ENCODE measurements around the gene PAX5. TPM values are rescaled to one million over a fixed set of nuclear protein-coding genes. Genes with fewer than 3 reads are reported as not detected.

PAX5 gene
- total RNA-seq, 3 donors from 2014 or later (not counting 1 experiment from before 2014, with no cell fraction given): 1.3 to 2.1 (median 2.0) TPM

DNA sequence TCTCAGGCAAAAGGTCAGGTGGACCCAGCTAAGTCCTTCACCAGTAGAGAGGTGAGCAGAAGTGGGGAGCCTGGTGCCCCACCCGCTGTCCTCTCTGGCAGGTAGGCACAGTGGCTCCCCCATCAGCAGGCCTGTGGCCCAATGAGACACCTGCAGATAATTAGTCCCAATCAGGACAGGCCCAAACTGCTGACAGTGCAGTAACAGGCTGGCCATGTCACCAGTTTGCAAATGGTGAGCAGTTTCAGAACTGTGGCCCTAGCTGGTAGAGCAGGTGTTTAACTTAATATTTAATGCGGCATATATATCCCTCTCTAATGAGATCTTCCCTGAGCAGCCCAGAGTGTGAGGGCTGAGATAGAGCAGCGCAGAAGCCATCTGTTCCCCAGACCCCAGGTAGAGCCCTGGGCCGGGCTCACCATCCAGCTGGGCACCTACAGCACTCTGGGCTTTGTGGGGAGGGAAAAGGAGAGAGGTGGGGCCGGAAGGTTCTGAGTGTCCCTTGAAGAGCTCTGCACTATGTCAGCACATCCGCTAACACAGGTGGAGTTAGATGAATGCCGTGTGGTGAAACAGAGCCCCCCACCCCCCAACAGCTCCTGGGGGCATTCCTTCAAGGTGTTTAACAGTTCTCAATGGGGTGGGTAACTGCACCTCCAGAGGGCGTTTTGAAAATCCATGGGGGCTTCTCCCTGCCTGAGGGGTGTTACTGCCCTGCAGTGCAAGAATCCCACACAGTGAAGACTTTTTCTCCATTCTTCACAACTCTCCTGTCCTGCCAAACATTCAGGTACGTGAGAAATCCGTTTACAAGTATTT lies 120.5 kb downstream of the PAX5 start:
- no peaks in the 10 kb centered on the region for H3K36me3 Mint-ChIP-seq
- H3K4me3 ChIP-seq (ENCODE audit: low read length): no peak overlapping the region
- no peaks in the 10 kb centered on the region for H3K36me3 ChIP-seq (ENCODE audit: control insufficient read depth, insufficient read depth, low read length)
- no peaks in the 10 kb centered on the region for H3K27me3 ChIP-seq (ENCODE audit: control insufficient read depth, insufficient read depth, low read length)
- peaks cover 13 to 20% of the 10 kb centered on the region in 2 donors for H3K27me3 Mint-ChIP-seq (ENCODE audit: low read depth in 2 of 2)
- no peaks in the 10 kb centered on the region for H3K9me3 Mint-ChIP-seq
- H3K4me1 Mint-ChIP-seq: no peaks in the 10 kb centered on the region
- H3K27ac Mint-ChIP-seq: no peak overlapping the region
- H3K27ac ChIP-seq (ENCODE audit: low read length): no peak overlapping the region
- no peaks in the 10 kb centered on the region for H3K9me3 ChIP-seq (ENCODE audit: control insufficient read depth, insufficient read depth, low read length)
- ATAC-seq (no peak), DNase-seq (no peak)
- TF ChIP-seq CTCF (IDR thresholded peaks at IDR 0.05): no peak
- 73% methylated on average over 9 of the region's 10 CpGs for WGBS (ENCODE audit: insufficient coverage)
- H3K4me3 Mint-ChIP-seq: no peak overlapping the region
- intact Hi-C loops (cut with micrococcal nuclease): no loop called here
- no peaks in the 10 kb centered on the region for H3K4me1 ChIP-seq (ENCODE audit: control insufficient read depth, insufficient read depth, low read length)

DNA sequence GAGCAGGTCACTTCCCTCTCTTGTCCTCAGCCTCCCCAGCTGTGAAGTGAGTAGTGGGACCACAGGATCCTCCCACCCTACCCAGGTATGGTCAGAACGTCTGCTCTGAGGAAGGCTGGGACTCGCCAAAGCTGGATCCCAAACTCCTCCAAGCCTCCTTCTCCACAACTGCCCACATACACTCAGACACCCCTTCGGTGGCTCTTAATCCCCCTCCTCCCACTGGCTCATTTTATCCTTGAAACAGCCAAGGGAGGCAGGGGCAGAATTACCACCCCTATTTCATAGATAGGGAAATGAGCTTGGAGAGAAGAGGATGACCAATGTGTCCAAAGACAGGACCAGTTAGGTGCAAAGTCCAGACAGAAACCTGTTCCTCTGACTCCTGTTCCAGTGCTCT lies 121.4 kb downstream of the PAX5 start:
- ATAC-seq: no peak
- Mint-ChIP-seq H3K4me3 (no peak overlapping the region), H3K4me1 (no peaks in the 10 kb centered on the region), H3K27me3 (ENCODE audit: low read depth in 2 of 2) (peaks cover 10 to 30% of the 10 kb centered on the region in 2 donors), H3K27ac (no peak overlapping the region), H3K9me3 (no peaks in the 10 kb centered on the region), H3K36me3 (no peaks in the 10 kb centered on the region)
- intact Hi-C loops (cut with micrococcal nuclease): no loop called here
- no peak for DNase-seq
- 72% methylated on average over 3 of the region's 3 CpGs for WGBS (ENCODE audit: insufficient coverage)
- Histone ChIP-seq H3K4me1 (ENCODE audit: control insufficient read depth, insufficient read depth, low read length) (no peaks in the 10 kb centered on the region), H3K9me3 (ENCODE audit: control insufficient read depth, insufficient read depth, low read length) (no peaks in the 10 kb centered on the region), H3K4me3 (ENCODE audit: low read length) (no peak overlapping the region), H3K36me3 (ENCODE audit: control insufficient read depth, insufficient read depth, low read length) (no peaks in the 10 kb centered on the region), H3K27me3 (ENCODE audit: control insufficient read depth, insufficient read depth, low read length) (no peaks in the 10 kb centered on the region), H3K27ac (ENCODE audit: low read length) (no peak overlapping the region)
- no peak for TF ChIP-seq CTCF (IDR thresholded peaks at IDR 0.05)

GRCh38 chr9:36911601-36912412 lies 122.3 kb downstream of the PAX5 start:
- no peaks in the 10 kb centered on the region for H3K4me1 Mint-ChIP-seq
- H3K4me3 Mint-ChIP-seq: no peak overlapping the region
- no peaks in the 10 kb centered on the region for H3K9me3 Mint-ChIP-seq
- Histone ChIP-seq H3K27me3 (ENCODE audit: control insufficient read depth, insufficient read depth, low read length) (no peaks in the 10 kb centered on the region), H3K4me1 (ENCODE audit: control insufficient read depth, insufficient read depth, low read length) (no peaks in the 10 kb centered on the region), H3K36me3 (ENCODE audit: control insufficient read depth, insufficient read depth, low read length) (no peaks in the 10 kb centered on the region), H3K4me3 (ENCODE audit: low read length) (no peak overlapping the region), H3K27ac (ENCODE audit: low read length) (no peak overlapping the region), H3K9me3 (ENCODE audit: control insufficient read depth, insufficient read depth, low read length) (no peaks in the 10 kb centered on the region)
- TF ChIP-seq CTCF (IDR thresholded peaks at IDR 0.05): no peak
- DNase-seq: no peak
- no peak for ATAC-seq
- H3K27ac Mint-ChIP-seq: no peak overlapping the region
- peaks cover 14 to 34% of the 10 kb centered on the region in 2 donors for H3K27me3 Mint-ChIP-seq (ENCODE audit: low read depth in 2 of 2)
- intact Hi-C loops (cut with micrococcal nuclease): no loop called here
- WGBS (ENCODE audit: insufficient coverage): 49% methylated on average over 12 of the region's 12 CpGs
- H3K36me3 Mint-ChIP-seq: no peaks in the 10 kb centered on the region

Data from natural killer cell (primary cell).